ENCODE data around the gene TREX2.
"Not testable (repeated sequence)": the region's sequence is repeated elsewhere in the genome, so short reads cannot be mapped to it uniquely, and the experiment has no call there.

The TREX2 gene

GRCh38 chrX:153406011-153406410, 39.8 kb downstream of the TREX2 start:
- no peak for DNase-seq

- DNase-seq = no peak
These were observed 40.4 kb downstream of the TREX2 start for GRCh38 chrX:153405426-153405825.

DNA sequence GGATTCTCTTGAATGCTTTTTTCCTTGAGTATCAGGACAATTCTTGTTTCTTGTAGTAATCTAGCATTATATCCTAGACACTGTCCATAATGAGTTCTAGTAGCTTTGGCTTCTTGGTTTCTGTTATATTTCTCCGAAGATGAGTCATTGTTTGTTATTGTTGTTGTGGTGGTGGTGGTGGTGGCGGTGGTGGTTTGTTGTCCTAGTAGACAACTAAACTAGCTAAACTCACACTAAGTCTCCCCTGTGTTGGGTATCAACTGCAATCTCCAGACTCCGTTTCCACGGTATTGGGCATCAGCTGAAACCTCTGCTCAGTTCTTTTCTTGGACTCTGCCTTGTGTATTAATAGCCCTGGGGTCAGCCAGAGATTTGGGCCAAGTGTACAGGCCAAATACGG, 41.5 kb downstream of the TREX2 start:
- DNase-seq = not testable (repeated sequence)

- no peak for DNase-seq
These were observed 44.6 kb downstream of the TREX2 start, which contains the start of gene PNMA6E for GRCh38 chrX:153401133-153401764. Gene PNMA6E, minus strand, starts transcription at chrX:153401350. Its CDS starts 2,501 bp downstream, at chrX:153398849.

DNA sequence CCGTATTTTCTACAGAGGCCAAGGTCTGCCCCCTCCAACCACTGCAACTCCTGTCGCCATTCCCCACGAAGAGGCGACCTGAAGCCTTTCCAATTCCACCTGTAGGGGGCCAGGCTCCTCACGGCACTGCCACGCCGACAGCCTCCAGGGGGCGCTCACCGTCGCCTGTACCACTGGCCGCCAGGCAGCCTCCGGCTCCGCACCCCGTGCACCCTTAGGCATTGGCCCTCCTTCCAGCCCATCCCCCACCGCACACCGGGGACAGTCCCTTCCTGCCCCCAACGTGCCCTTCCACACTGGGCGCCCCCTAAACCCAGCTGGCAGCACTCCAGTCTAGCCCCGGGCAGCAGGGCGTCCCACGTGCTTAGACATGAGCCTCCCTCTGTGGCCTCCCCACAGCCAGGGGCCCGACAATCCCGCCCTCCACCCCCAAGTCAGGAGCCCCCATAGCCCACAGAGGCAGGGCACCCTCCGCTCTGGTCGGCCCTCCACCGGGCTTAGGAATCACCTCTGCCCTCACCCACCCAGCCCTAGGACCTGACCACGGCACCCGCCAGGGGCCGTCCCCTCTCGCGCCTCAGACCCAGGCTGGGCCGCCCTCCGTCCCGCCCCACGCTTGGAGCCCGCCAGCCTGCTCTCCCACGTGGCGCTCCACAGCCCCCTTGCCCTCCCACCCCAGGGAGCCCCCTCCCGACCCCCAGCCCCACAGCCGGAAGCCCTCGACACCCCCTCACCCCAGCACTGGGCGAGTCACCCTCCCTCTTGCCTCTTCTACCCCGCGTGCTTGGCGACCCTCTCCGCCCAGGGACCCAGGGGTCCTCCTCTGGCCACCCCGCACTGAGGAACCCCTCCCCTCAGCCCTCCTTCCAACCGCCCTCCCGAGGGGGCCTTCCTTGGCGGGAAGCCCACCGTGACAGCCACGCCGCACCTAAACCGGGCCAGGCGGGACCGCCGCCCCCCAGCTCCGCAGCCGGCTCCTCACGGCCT, 45.4 kb downstream of the TREX2 start:
- peak; percentile 39 to 47 for DNase-seq

GRCh38 chrX:153398275-153398960, 47.4 kb downstream of the TREX2 start:
- DNase-seq = no peak

- no peak for DNase-seq
These were observed 48.4 kb downstream of the TREX2 start for GRCh38 chrX:153397256-153397960.

DNA sequence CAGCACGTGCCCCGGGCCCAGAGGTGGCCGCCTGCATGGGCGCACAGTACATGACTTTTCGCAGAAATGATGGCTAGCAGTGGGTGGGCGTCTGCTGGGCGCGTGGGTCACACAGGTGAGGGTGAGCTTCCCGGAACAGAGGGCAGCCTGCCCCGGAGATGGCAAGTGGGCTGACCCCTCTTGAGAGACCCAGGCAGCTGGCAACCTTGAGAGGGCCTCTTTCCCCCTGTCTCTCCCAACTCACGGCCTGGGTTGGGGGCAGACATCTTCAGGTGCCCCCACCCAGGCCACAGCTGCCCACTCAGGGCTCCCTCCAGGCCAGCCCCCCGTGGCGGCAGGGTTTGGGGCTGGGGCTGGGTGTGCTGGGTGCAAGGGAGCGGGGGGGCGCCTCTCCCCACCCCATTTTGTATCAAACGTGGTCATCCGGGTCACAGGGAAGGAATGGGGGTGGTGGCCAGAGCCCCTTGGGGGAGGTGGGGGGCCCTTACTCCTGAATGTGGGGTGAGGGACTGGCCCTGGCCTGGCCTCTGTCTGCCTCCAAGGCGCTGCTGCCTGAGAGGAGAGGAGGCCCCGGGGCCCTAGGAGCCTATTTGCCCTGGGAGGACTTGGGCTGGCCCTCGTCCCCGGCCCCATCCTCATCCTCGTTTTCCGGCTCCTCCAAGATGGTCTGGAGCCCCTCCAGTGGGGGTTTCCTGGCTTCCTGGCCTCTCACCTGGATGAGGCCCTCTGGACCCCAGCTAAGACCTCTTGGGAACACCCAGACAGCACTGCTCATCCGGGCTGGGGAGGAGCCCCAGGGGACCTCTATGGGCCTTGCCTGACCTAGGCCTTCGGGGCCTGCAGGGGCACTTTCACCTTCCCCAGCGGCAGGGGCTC, 49.3 kb downstream of the TREX2 start:
- no peak for DNase-seq

DNA sequence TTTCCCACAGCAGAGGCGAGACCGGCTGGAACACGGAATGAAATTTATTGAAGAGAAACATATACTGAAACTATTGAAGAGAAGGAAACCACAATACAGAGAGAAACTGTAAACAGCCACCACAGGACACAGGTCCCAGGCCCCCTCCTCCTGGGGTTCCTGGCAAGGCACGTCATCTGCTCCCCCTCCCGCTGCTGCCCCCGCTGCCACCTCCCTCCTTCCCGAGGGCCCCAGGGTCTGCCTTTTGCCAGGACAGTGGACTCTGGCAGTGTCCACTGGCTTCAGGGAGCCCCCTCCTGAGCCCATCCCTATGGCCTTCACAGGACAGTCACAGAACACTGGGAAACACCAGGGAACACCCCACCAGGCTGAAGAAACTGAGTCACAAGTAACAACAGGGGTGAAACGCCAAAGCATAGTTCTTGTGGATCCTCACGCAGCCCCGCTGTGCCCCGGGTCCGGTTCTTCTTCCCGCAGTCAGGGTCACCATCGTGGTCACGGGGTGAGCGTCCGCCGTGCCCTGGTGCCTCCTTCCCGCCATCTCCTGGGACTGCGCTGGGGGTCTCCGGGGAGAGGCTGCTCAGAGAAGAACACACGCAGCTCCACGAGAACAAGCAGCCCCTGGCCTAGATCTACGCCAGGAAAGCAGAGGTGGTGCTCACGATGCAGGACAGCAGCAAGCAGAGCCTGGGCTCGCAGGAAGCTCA, 50.1 kb downstream of the TREX2 start:
- no peak for DNase-seq

GRCh38 chrX:153394612-153395011, 51.2 kb downstream of the TREX2 start:
- no peak for DNase-seq

Measured in CD4-positive, alpha-beta T cell treated with Interleukin-1 beta for 1 hour (primary cell).